HepG2 (cell line): ENCODE results near the gene NTM. TPM values are rescaled to one million over a fixed set of nuclear protein-coding genes. Genes with fewer than 3 reads are reported as not detected.

ENCODE experiments used
- ATAC-seq: fragments of 200-7000 bp; cut with Tn5 transposase; 3 replicates; pipeline ENCODE4 v1.9.1; 2020; ENCODE audit warnings: mild to moderate bottlenecking, moderate library complexity
- BruUV-seq: library from RNA; stranded (reverse); fragments of 400-500 nt; replicated peaks from 2 replicates; lab custom pipeline; 2021; lab: Mats Ljungman, UMichigan
- CTCF ChIA-PET: fragments of 300-600 bp; formaldehyde crosslinking; extraction: SDS; loops from one replicate; lab custom pipeline; 2021; ENCODE audit warnings: low total read pairs, inconsistent platforms, low intra/inter-chr PET ratio; lab: Yijun Ruan, JAX
- POLR2A ChIA-PET: fragments of 350-600 bp; sonication (Branson Sonifier 250); formaldehyde crosslinking; loops from one replicate; lab custom pipeline; 2020; ENCODE audit warnings: antibody characterized with exemption, inconsistent platforms; lab: Yijun Ruan, JAX
- DNase-seq: peaks from one replicate; pipeline ENCODE4 v3.0.0-alpha.2; 2015; ENCODE audit warnings: low spot score
- FAIRE-seq: peaks from 3 replicates; lab custom pipeline; 2011; peaks lifted over from hg19 to GRCh38; lab: Jason Lieb, UNC
- H2AFZ ChIP-seq: one replicate; pipeline ENCODE4 v1.6.1; 2011; ENCODE audit warnings: low read length, inconsistent platforms
- H3K27ac ChIP-seq: fragments of 300-600 bp; 3 replicates; pipeline ENCODE4 v1.8.0; 2011; ENCODE audit warnings: mixed run types, mild to moderate bottlenecking, mixed read lengths, low read length, inconsistent platforms; ENCODE audit not compliant: insufficient read depth; ENCODE audit errors: extremely low read length
- H3K27me3 ChIP-seq, 2 experiments: fragments of 200-600 bp in 1 of 2; 2 replicates in 1 of 2; 3 replicates in 1 of 2; pipeline versions ENCODE4 v1.6.0 to v1.8.0; 2011; ENCODE audit warnings: low read length in 2 of 2, mild to moderate bottlenecking in 2 of 2, moderate library complexity in 2 of 2, inconsistent platforms in 1 of 2; ENCODE audit not compliant: insufficient read depth in 2 of 2, control insufficient read depth in 1 of 2
- H3K36me3 ChIP-seq, 2 experiments: fragments of 200-600 bp in 1 of 2; replicated peaks in 1 of 2; 2 replicates in 1 of 2; 3 replicates in 1 of 2; pipeline versions ENCODE4 v1.5.1 to v1.8.0; 2011; ENCODE audit warnings: low read length in 2 of 2, inconsistent platforms in 1 of 2; ENCODE audit not compliant: insufficient read depth in 2 of 2, control insufficient read depth in 1 of 2
- H3K4me1 ChIP-seq: 2 replicates; pipeline ENCODE4 v1.5.1; 2012; ENCODE audit warnings: low read length, inconsistent platforms; ENCODE audit not compliant: insufficient read depth
- H3K4me2 ChIP-seq: 2 replicates; pipeline ENCODE4 v1.6.0; 2011; ENCODE audit warnings: low read depth, low read length, inconsistent platforms
- H3K4me3 ChIP-seq, 3 experiments: fragments of 200-600 bp in 1 of 3; sonication (generic), shearing (Covaris generic) in 1 of 3; replicated peaks in 1 of 3; 2 replicates each; pipeline ENCODE4 v1.5.1; 2011 to 2016; ENCODE audit warnings: low read length in 3 of 3, inconsistent platforms in 2 of 3, low read depth in 2 of 3, mild to moderate bottlenecking in 2 of 3, control low read depth in 1 of 3, mixed read lengths in 1 of 3; ENCODE audit not compliant: insufficient read depth in 1 of 3
- H3K79me2 ChIP-seq: one replicate; pipeline ENCODE4 v1.6.1; 2011; ENCODE audit warnings: low read length, inconsistent platforms; ENCODE audit not compliant: insufficient read depth
- H3K9ac ChIP-seq: 2 replicates; pipeline ENCODE4 v1.6.0; 2011; ENCODE audit warnings: mild to moderate bottlenecking, low read depth, low read length, inconsistent platforms; ENCODE audit not compliant: insufficient read depth
- H3K9me3 ChIP-seq: 2 replicates; pipeline ENCODE4 v1.5.1; 2012; ENCODE audit warnings: mild to moderate bottlenecking, low read length
- H4K20me1 ChIP-seq: 2 replicates; pipeline ENCODE4 v1.6.0; 2011; ENCODE audit warnings: inconsistent platforms, mild to moderate bottlenecking, low read length, moderate library complexity; ENCODE audit not compliant: insufficient read depth
- KDM5B ChIP-seq: sonication (generic); formaldehyde crosslinking; IDR thresholded peaks from 2 replicates; pipeline ENCODE4 v1.4.0; 2020; ENCODE audit warnings: missing genetic modification reagents, mild to moderate bottlenecking, borderline replicate concordance
- MTF1 ChIP-seq: sonication (generic); formaldehyde crosslinking; IDR thresholded peaks from 2 replicates; pipeline ENCODE4 v1.5.0; 2020; ENCODE audit warnings: missing genetic modification reagents
- SAFB2 ChIP-seq: sonication (generic); formaldehyde crosslinking; IDR thresholded peaks from 2 replicates; pipeline ENCODE4 v1.5.1; 2020; ENCODE audit warnings: missing genetic modification reagents, low read depth, mild to moderate bottlenecking, borderline replicate concordance
- ZNF256 ChIP-seq: sonication (generic); formaldehyde crosslinking; conservative IDR thresholded peaks from 2 replicates; pipeline ENCODE4 v1.4.0; 2020; ENCODE audit warnings: missing genetic modification reagents
- ZNF563 ChIP-seq: sonication (generic); formaldehyde crosslinking; IDR thresholded peaks from 2 replicates; pipeline ENCODE4 v1.8.0; 2022; ENCODE audit warnings: mild to moderate bottlenecking, moderate library complexity, missing genetic modification reagents
- ZNF782 ChIP-seq: sonication (generic); formaldehyde crosslinking; IDR thresholded peaks from 2 replicates; pipeline ENCODE4 v1.4.0; 2020; ENCODE audit warnings: missing genetic modification reagents, mild to moderate bottlenecking, borderline replicate concordance
- WGBS: methylation state at CpG from one replicate; pipeline ENCODE4 v1.1.6; 2017; ENCODE audit warnings: low lambda C conversion rate; 5-methylcytosine and 5-hydroxymethylcytosine counted together
- in situ Hi-C: cut with HindIII; loops from 2 replicates; pipeline ENCODE4 v1.10.0; 2017; ENCODE audit warnings: low pct_unique_long_range_greater_than_20kb; ENCODE audit not compliant: extremely low pct_ligation_motif_present
- intact Hi-C: fragments of 100-400 bp; cut with micrococcal nuclease; formaldehyde crosslinking; loops from one replicate; pipeline ENCODE4 v1.10.0; 2022; ENCODE audit not compliant: unreplicated experiment
- polyA plus RNA-seq, 8 experiments: library from polyadenylated mRNA; depleted of rRNA in 3 of 8; stranded (reverse) in 7 of 8; unstranded in 1 of 8; fragments of >200 nt; fragmentation: Illumina TruSeq in 4 of 8; extraction: Trizol in 4 of 8; gene quantifications; 2 replicates each; pipeline versions ENCODE4 v1.2.1 to v1.2.3, GENCODE V29; 2011 to 2016; ENCODE audit warnings: low read depth in 4 of 8, missing spikeins in 1 of 8, mixed read lengths in 1 of 8; ENCODE audit not compliant: insufficient read depth in 1 of 8
- total RNA-seq, 5 experiments: library from RNA; depleted of rRNA; stranded (reverse); fragments of >200 nt; fragmentation: Illumina TruSeq; extraction: Trizol; gene quantifications; 2 replicates each; pipeline ENCODE4 v1.2.3, GENCODE V29; 2016; ENCODE audit warnings: low read depth in 1 of 5
- TF ChIP-seq, protein P1 (sequence below): sonication (generic); formaldehyde crosslinking; IDR thresholded peaks from 2 replicates; pipeline ENCODE4 v1.4.0; 2020; ENCODE audit warnings: missing genetic modification reagents
- TF ChIP-seq, protein P2 (sequence below): sonication (generic); formaldehyde crosslinking; IDR thresholded peaks from 2 replicates; pipeline ENCODE4 v1.5.0; 2020; ENCODE audit warnings: mild to moderate bottlenecking, missing genetic modification reagents
- TF ChIP-seq, protein P3 (sequence below), 2 experiments: sonication (generic) in 1 of 2; formaldehyde crosslinking in 1 of 2; IDR thresholded peaks; 2 replicates each; pipeline versions ENCODE4 v1.4.0 to v1.6.1; 2016 to 2020; ENCODE audit warnings: borderline replicate concordance in 1 of 2, low read depth in 1 of 2, mild to moderate bottlenecking in 1 of 2, missing genetic modification reagents in 1 of 2

Gene NTM
- total and polyA plus RNA-seq, 2 of the 13 experiments (the other 11 are each of a cell fraction or from before 2014, with no cell fraction given) = not detected

DNA sequence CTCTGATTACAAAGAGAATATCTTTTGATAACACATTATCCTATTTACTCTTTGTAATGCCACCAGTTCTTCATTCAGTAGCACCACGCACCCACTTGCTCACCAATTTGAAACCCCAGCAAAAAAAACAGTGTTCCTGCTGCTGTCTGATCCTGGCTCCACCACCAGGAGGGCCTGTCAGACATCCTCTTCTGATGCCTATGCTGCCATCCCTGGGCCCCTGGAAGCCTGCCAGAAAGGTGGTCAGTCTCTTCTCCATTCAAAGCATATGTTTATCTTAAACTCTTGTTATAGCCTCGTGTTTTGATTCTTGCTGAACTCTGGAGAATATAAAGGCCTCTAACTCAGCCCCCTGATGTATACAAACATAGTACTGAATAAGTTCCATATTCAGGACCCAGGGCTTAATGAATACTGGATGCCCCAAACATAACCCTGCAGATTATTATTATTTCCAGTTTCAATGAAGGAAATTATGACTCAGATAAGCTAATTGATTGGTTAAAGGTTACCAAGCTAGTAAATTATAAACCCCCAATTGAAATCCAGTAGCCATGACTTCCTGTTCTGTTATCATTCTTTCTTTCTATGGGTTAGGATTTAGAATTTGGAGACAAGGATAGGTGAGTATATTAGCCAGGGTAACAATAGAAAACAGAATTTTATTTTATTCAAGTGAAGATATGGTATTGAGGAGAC lies 116.7 kb downstream of the NTM start (continued):
- TF ChIP-seq, protein P1, sequence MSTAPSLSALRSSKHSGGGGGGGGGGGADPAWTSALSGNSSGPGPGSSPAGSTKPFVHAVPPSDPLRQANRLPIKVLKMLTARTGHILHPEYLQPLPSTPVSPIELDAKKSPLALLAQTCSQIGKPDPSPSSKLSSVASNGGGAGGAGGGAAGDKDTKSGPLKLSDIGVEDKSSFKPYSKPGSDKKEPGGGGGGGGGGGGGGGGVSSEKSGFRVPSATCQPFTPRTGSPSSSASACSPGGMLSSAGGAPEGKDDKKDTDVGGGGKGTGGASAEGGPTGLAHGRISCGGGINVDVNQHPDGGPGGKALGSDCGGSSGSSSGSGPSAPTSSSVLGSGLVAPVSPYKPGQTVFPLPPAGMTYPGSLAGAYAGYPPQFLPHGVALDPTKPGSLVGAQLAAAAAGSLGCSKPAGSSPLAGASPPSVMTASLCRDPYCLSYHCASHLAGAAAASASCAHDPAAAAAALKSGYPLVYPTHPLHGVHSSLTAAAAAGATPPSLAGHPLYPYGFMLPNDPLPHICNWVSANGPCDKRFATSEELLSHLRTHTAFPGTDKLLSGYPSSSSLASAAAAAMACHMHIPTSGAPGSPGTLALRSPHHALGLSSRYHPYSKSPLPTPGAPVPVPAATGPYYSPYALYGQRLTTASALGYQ = no peak
- TF ChIP-seq KDM5B (CRISPR knock-in tag) (no peak), ZNF256 (CRISPR knock-in tag) (no peak)
- TF ChIP-seq, all 625 proteins: peak for 0

DNA sequence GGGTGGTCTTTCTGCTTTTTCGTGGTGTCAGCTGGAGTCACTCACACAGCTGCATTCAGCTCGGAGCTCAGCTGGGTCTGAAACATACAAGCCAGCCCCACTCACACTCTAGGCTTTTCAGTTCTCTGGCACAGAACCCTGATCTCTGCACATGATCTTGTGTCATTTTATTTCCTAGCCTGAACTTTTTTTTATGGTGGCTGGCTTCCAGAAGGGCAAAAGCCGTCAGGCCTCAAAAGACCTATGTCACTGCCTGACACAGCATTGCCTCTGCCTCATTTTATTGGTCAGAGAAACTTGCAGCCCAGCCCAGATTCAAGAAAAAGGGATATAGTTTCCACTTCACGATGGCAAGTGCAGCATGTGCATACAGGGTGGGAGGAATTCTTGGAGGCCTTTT lies 117.8 kb downstream of the NTM start:
- in situ Hi-C loops (no loop called here), intact Hi-C loops (no loop called here)
- ChIA-PET CTCF (no interaction called here), POLR2A (no interaction called here)
- Histone ChIP-seq H3K27ac (no peak overlapping the region), H3K79me2 (no peaks in the 10 kb centered on the region), H3K36me3 (no peaks in the 10 kb centered on the region), H3K4me1 (no peaks in the 10 kb centered on the region), H3K9ac (no peak overlapping the region), H2AFZ (no peak overlapping the region), H3K9me3 (no peaks in the 10 kb centered on the region), H3K27me3 (no peaks in the 10 kb centered on the region; a peak in 1 of 5 replicates), H3K4me2 (no peak overlapping the region), H4K20me1 (no peaks in the 10 kb centered on the region), H3K4me3 (no peak overlapping the region)
- ATAC-seq = no peak
- no peak for DNase-seq
- WGBS = 0% methylated on average over 4 of the region's 4 CpGs
- BruUV-seq = no TSS peak
- FAIRE-seq = no peak
- TF ChIP-seq MTF1 (no peak), ZNF563 (CRISPR knock-in tag) (no peak), SAFB2 (no peak), ZNF782 (CRISPR knock-in tag) (no peak)
- TF ChIP-seq, protein P2, sequence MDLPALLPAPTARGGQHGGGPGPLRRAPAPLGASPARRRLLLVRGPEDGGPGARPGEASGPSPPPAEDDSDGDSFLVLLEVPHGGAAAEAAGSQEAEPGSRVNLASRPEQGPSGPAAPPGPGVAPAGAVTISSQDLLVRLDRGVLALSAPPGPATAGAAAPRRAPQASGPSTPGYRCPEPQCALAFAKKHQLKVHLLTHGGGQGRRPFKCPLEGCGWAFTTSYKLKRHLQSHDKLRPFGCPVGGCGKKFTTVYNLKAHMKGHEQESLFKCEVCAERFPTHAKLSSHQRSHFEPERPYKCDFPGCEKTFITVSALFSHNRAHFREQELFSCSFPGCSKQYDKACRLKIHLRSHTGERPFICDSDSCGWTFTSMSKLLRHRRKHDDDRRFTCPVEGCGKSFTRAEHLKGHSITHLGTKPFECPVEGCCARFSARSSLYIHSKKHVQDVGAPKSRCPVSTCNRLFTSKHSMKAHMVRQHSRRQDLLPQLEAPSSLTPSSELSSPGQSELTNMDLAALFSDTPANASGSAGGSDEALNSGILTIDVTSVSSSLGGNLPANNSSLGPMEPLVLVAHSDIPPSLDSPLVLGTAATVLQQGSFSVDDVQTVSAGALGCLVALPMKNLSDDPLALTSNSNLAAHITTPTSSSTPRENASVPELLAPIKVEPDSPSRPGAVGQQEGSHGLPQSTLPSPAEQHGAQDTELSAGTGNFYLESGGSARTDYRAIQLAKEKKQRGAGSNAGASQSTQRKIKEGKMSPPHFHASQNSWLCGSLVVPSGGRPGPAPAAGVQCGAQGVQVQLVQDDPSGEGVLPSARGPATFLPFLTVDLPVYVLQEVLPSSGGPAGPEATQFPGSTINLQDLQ (CRISPR knock-in tag) = no peak
- TF ChIP-seq, protein P3, sequence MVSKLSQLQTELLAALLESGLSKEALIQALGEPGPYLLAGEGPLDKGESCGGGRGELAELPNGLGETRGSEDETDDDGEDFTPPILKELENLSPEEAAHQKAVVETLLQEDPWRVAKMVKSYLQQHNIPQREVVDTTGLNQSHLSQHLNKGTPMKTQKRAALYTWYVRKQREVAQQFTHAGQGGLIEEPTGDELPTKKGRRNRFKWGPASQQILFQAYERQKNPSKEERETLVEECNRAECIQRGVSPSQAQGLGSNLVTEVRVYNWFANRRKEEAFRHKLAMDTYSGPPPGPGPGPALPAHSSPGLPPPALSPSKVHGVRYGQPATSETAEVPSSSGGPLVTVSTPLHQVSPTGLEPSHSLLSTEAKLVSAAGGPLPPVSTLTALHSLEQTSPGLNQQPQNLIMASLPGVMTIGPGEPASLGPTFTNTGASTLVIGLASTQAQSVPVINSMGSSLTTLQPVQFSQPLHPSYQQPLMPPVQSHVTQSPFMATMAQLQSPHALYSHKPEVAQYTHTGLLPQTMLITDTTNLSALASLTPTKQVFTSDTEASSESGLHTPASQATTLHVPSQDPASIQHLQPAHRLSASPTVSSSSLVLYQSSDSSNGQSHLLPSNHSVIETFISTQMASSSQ (IDR thresholded peaks at IDR 0.05; ENCODE audit: low read depth) = no peak
- TF ChIP-seq, protein P3 (CRISPR knock-in tag; IDR thresholded peaks at IDR 0.05; ENCODE audit: borderline replicate concordance) = no peak
